LNCAP (cell line): ENCODE results near the gene UST.

Source experiments
- CTCF ChIP-seq: fragments of 450-650 bp; IDR thresholded peaks from 2 replicates; pipeline ENCODE4 v1.5.1; 2017; ENCODE audit warnings: mild to moderate bottlenecking

Gene UST

GRCh38 chr6:148817689-148818088, 70.9 kb downstream of the UST start:
- no peak for TF ChIP-seq CTCF

GRCh38 chr6:148818939-148819575, 72.2 kb downstream of the UST start:
- TF ChIP-seq CTCF: no peak

GRCh38 chr6:148819852-148820251, 73.0 kb downstream of the UST start:
- TF ChIP-seq CTCF: no peak

- TF ChIP-seq CTCF: no peak
Observed at GRCh38 chr6:148822819-148823218, 76.0 kb downstream of the UST start.

GRCh38 chr6:148824291-148824690, 77.5 kb downstream of the UST start:
- TF ChIP-seq CTCF: no peak

- TF ChIP-seq CTCF: no peak
Observed at GRCh38 chr6:148824960-148825359, 78.1 kb downstream of the UST start.

- no peak for TF ChIP-seq CTCF
Observed at GRCh38 chr6:148825492-148825891, 78.7 kb downstream of the UST start.
